Type B pancreatic cell (in vitro differentiated cells): Measurements from ENCODE around the gene TLR3. TPM values are rescaled to one million over a fixed set of nuclear protein-coding genes. Genes with fewer than 3 reads are reported as not detected.

Experiments used
- DNase-seq: peaks from one replicate; pipeline ENCODE4 v3.0.0; 2021; ENCODE audit warnings: mixed read lengths; ENCODE audit not compliant: unreplicated experiment; ENCODE audit errors: extremely low spot score
- H3K27ac Mint-ChIP-seq: 2 replicates; pipeline ENCODE4 v1.8.0; 2021; ENCODE audit warnings: mild to moderate bottlenecking, mixed read lengths
- H3K27me3 Mint-ChIP-seq: 2 replicates; pipeline ENCODE4 v1.8.0; 2021; ENCODE audit warnings: mixed read lengths
- H3K36me3 Mint-ChIP-seq: 2 replicates; pipeline ENCODE4 v1.8.0; 2021; ENCODE audit warnings: mixed read lengths
- H3K4me1 Mint-ChIP-seq: one replicate; pipeline ENCODE4 v1.8.0; 2021; ENCODE audit warnings: mixed read lengths; ENCODE audit not compliant: unreplicated experiment
- H3K4me3 Mint-ChIP-seq: 2 replicates; pipeline ENCODE4 v1.8.0; 2021; ENCODE audit warnings: mild to moderate bottlenecking, mixed read lengths
- H3K9me3 Mint-ChIP-seq: 2 replicates; pipeline ENCODE4 v1.8.0; 2021; ENCODE audit warnings: mixed read lengths
- CTCF ChIP-seq: fragments of 200-600 bp; sonication (generic); conservative IDR thresholded peaks from 2 replicates; pipeline ENCODE4 v1.5.0; 2021; ENCODE audit warnings: antibody characterized with exemption, mild to moderate bottlenecking
- total RNA-seq: library from RNA; stranded (reverse); gene quantifications from 2 replicates; pipeline ENCODE4 v1.2.1, GENCODE V29; 2021; ENCODE audit warnings: low replicate concordance

The TLR3 gene
- total RNA-seq, 1 donor from 2014 or later = 8.8 TPM

GRCh38 chr4:186023975-186024374, 45.0 kb upstream of the TLR3 start:
- no peak for DNase-seq
- peaks cover 7% of the 10 kb centered on the region for H3K27me3 Mint-ChIP-seq
- no peak overlapping the region for H3K4me3 Mint-ChIP-seq
- no peak overlapping the region for H3K27ac Mint-ChIP-seq
- H3K4me1 Mint-ChIP-seq = peaks cover 22% of the 10 kb centered on the region
- no peak for TF ChIP-seq CTCF
- no peaks in the 10 kb centered on the region for H3K36me3 Mint-ChIP-seq
- peaks cover 12% of the 10 kb centered on the region for H3K9me3 Mint-ChIP-seq

GRCh38 chr4:186024637-186025407, 44.1 kb upstream of the TLR3 start:
- H3K4me1 Mint-ChIP-seq = peaks cover 27% of the 10 kb centered on the region
- no peak for TF ChIP-seq CTCF
- H3K9me3 Mint-ChIP-seq = peaks cover 14% of the 10 kb centered on the region
- peaks cover 7% of the 10 kb centered on the region for H3K27me3 Mint-ChIP-seq
- no peaks in the 10 kb centered on the region for H3K36me3 Mint-ChIP-seq
- H3K27ac Mint-ChIP-seq = no peak overlapping the region
- no peak overlapping the region for H3K4me3 Mint-ChIP-seq
- no peak for DNase-seq

- no peak for TF ChIP-seq CTCF
- H3K36me3 Mint-ChIP-seq = no peaks in the 10 kb centered on the region
Measured at GRCh38 chr4:186025408-186025690, 43.6 kb upstream of the TLR3 start.

GRCh38 chr4:186027405-186027804, 41.6 kb upstream of the TLR3 start:
- H3K4me3 Mint-ChIP-seq = no peak overlapping the region
- no peak for DNase-seq
- H3K36me3 Mint-ChIP-seq = peaks cover 3% of the 10 kb centered on the region
- H3K27ac Mint-ChIP-seq = peak overlapping the region; percentile 35
- H3K9me3 Mint-ChIP-seq = peaks cover 14% of the 10 kb centered on the region
- peaks cover 24% of the 10 kb centered on the region for H3K4me1 Mint-ChIP-seq
- peaks cover 12% of the 10 kb centered on the region for H3K27me3 Mint-ChIP-seq
- TF ChIP-seq CTCF = no peak

More at GRCh38 chr4:186025408-186025690, 43.6 kb upstream of the TLR3 start:
- H3K4me1 Mint-ChIP-seq = peaks cover 31% of the 10 kb centered on the region
- peaks cover 7% of the 10 kb centered on the region for H3K27me3 Mint-ChIP-seq
- H3K27ac Mint-ChIP-seq = no peak overlapping the region
- no peak overlapping the region for H3K4me3 Mint-ChIP-seq
- no peak for DNase-seq
- peaks cover 14% of the 10 kb centered on the region for H3K9me3 Mint-ChIP-seq

GRCh38 chr4:186029571-186030398, 39.2 kb upstream of the TLR3 start:
- H3K4me3 Mint-ChIP-seq = peak overlapping the region; percentile 31
- DNase-seq = no peak
- peaks cover 15% of the 10 kb centered on the region for H3K9me3 Mint-ChIP-seq
- TF ChIP-seq CTCF = no peak
- H3K4me1 Mint-ChIP-seq = peaks cover 22% of the 10 kb centered on the region
- peaks cover 3% of the 10 kb centered on the region for H3K36me3 Mint-ChIP-seq
- no peak overlapping the region for H3K27ac Mint-ChIP-seq
- peaks cover 12% of the 10 kb centered on the region for H3K27me3 Mint-ChIP-seq
